CD4-positive, alpha-beta T cell treated with Interleukin-15 for 4 hours (primary cell): ENCODE results near the gene PPP6R2.
A peak's percentile ranks its signal among the peaks of the same experiment; 100 is the strongest.

Source experiments
- DNase-seq: peaks from one replicate; pipeline ENCODE4 v3.0.0-alpha.2; 2020; ENCODE audit warnings: low spot score

PPP6R2 gene

GRCh38 chr22:50471197-50471847, 128.2 kb downstream of the PPP6R2 start:
- DNase-seq = no peak

- DNase-seq = no peak
These were observed 128.8 kb downstream of the PPP6R2 start for GRCh38 chr22:50471962-50472361.

GRCh38 chr22:50473088-50473487, 130.0 kb downstream of the PPP6R2 start:
- peak; percentile 66 for DNase-seq

GRCh38 chr22:50473855-50474671, 130.9 kb downstream of the PPP6R2 start:
- DNase-seq = peak; percentile 21

GRCh38 chr22:50474710-50475651, 131.9 kb downstream of the PPP6R2 start, which contains the start of gene SBF1:
Gene SBF1 (minus strand): TSS chr22:50475035. CDS start chr22:50474840, 195 bp downstream.
- peak; percentile 87 for DNase-seq

GRCh38 chr22:50475652-50476002, 132.5 kb downstream of the PPP6R2 start:
- DNase-seq = no peak

GRCh38 chr22:50476868-50477267, 133.7 kb downstream of the PPP6R2 start:
- DNase-seq = no peak

- DNase-seq = no peak
These were observed 134.8 kb downstream of the PPP6R2 start for GRCh38 chr22:50477923-50478322.

- DNase-seq = no peak
These were observed 136.6 kb downstream of the PPP6R2 start for GRCh38 chr22:50479721-50480120.

- no peak for DNase-seq
These were observed 137.9 kb downstream of the PPP6R2 start for GRCh38 chr22:50481045-50481439.

- DNase-seq = peak; percentile 60
These were observed 138.4 kb downstream of the PPP6R2 start, which contains the start of gene ADM2 for GRCh38 chr22:50481440-50482106. Gene ADM2 (plus strand): TSS chr22:50481543. CDS start chr22:50481848, 305 bp downstream.

GRCh38 chr22:50482107-50483074, 139.3 kb downstream of the PPP6R2 start:
- DNase-seq = no peak

GRCh38 chr22:50483106-50483505, 140.0 kb downstream of the PPP6R2 start:
- DNase-seq = no peak

- no peak for DNase-seq
These were observed 140.4 kb downstream of the PPP6R2 start for GRCh38 chr22:50483556-50483955.

GRCh38 chr22:50483977-50484853, 141.1 kb downstream of the PPP6R2 start:
- no peak for DNase-seq

- DNase-seq = no peak
These were observed 142.3 kb downstream of the PPP6R2 start for GRCh38 chr22:50485221-50486131.

- DNase-seq = no peak
These were observed 143.6 kb downstream of the PPP6R2 start, which contains the start of gene MIOX for GRCh38 chr22:50486561-50487289. Gene MIOX (plus strand): TSS chr22:50486859. CDS start chr22:50486898, 39 bp downstream.
